Endothelial cell of umbilical vein (primary cell): ENCODE measurements around the gene RANGRF.

Experiments
- CTCF ChIP-seq, 2 donors: IDR thresholded peaks; 1 replicate in 1 of 2; 2 replicates in 1 of 2; pipeline ENCODE4 v1.5.1; 2011; ENCODE audit warnings: low read length in 2 of 2, mild to moderate bottlenecking in 2 of 2, moderate library complexity in 2 of 2, control low read depth in 1 of 2, inconsistent platforms in 1 of 2, low read depth in 1 of 2; ENCODE audit not compliant: insufficient read depth in 1 of 2; ENCODE audit errors: extremely low read depth in 1 of 2
- EZH2 ChIP-seq: IDR thresholded peaks from 2 replicates; pipeline ENCODE4 v1.6.1; 2012; ENCODE audit warnings: borderline replicate concordance, low read depth, mild to moderate bottlenecking, moderate library complexity, low read length, inconsistent platforms; ENCODE audit not compliant: severe bottlenecking
- FOS ChIP-seq: IDR thresholded peaks from 2 replicates; pipeline ENCODE4 v1.6.1; 2011; ENCODE audit warnings: mild to moderate bottlenecking, low read length, moderate library complexity, borderline replicate concordance; ENCODE audit not compliant: insufficient read depth
- MAX ChIP-seq: IDR thresholded peaks from 2 replicates; pipeline ENCODE4 v1.6.1; 2011; ENCODE audit not compliant: insufficient read depth, insufficient read length
- MYC ChIP-seq: IDR thresholded peaks from one replicate; pipeline ENCODE4 v1.6.1; 2011; ENCODE audit warnings: mild to moderate bottlenecking, low read depth, low read length
- POLR2A ChIP-seq: IDR thresholded peaks from 2 replicates; pipeline ENCODE4 v1.6.1; 2012; ENCODE audit warnings: low read depth, mild to moderate bottlenecking, control low read depth, low read length
- POLR2AphosphoS5 ChIP-seq: IDR thresholded peaks from 2 replicates; pipeline ENCODE4 v1.6.1; 2012; ENCODE audit warnings: low read depth, mild to moderate bottlenecking, control low read depth, low read length, moderate library complexity; ENCODE audit not compliant: insufficient read depth

GRCh38 chr17:8292639-8293395, 4.3 kb downstream of the RANGRF start:
- TF ChIP-seq MAX (no peak), CTCF (IDR thresholded peaks at IDR 0.05; ENCODE audit: extremely low read depth in 1 of 2, insufficient read depth in 1 of 2, low read depth in 1 of 2, low read length in 2 of 2) (no peak), MYC (no peak), EZH2 (no peak), POLR2AphosphoS5 (no peak), POLR2A (no peak), FOS (no peak)
